HCT116 (cell line): ENCODE results near the gene BRS3. TPM values are rescaled to one million over a fixed set of nuclear protein-coding genes. Genes with fewer than 3 reads are reported as not detected.

Source experiments
- CBX3 ChIP-seq: IDR thresholded peaks from 2 replicates; pipeline ENCODE4 v1.6.1; 2012; ENCODE audit warnings: low read depth
- total RNA-seq: library from RNA; stranded (reverse); gene quantifications from one replicate; pipeline ENCODE4 v1.2.1, GENCODE V29; 2021; ENCODE audit not compliant: unreplicated experiment

Gene BRS3
- total RNA-seq, 1 experiment from 2014 or later: not detected

- no peak for TF ChIP-seq CBX3
Observed at GRCh38 chrX:136542281-136542680, 54.5 kb downstream of the BRS3 start (continued).

Other genes starting within 250 kb of the BRS3 start
- gene MAP7D3, start 236.5 kb upstream of the BRS3 start, total RNA-seq: 15.0 TPM
- not detected for gene ADGRG4, start 187.0 kb upstream of the BRS3 start, total RNA-seq
- 39.7 TPM for gene HTATSF1, start 9.6 kb downstream of the BRS3 start, total RNA-seq
- gene VGLL1, start 44.3 kb downstream of the BRS3 start, total RNA-seq: not detected
- gene CD40LG, start 160.2 kb downstream of the BRS3 start, total RNA-seq: not detected